HEK293 (cell line): Measurements from ENCODE around the gene SFTPD.

ENCODE experiments used
- ZNF341 ChIP-seq: fragments of 450-650 bp; formaldehyde crosslinking; IDR thresholded peaks from 2 replicates; pipeline ENCODE4; 2016; ENCODE audit warnings: low read depth, missing biosample characterization, missing genetic modification characterization
- ZNF423 ChIP-seq: fragments of 450-650 bp; formaldehyde crosslinking; IDR thresholded peaks from 2 replicates; pipeline ENCODE4 v1.5.1; 2016; ENCODE audit warnings: missing biosample characterization, missing genetic modification characterization
- TF ChIP-seq, protein P1 (sequence below): fragments of 450-650 bp; formaldehyde crosslinking; IDR thresholded peaks from 2 replicates; pipeline ENCODE4 v1.5.1; 2016; ENCODE audit warnings: missing biosample characterization, missing genetic modification characterization
- TF ChIP-seq, protein P2 (sequence below): fragments of 450-650 bp; formaldehyde crosslinking; IDR thresholded peaks from 2 replicates; pipeline ENCODE4 v1.5.1; 2016; ENCODE audit warnings: missing biosample characterization, missing genetic modification characterization
- TF ChIP-seq, protein P3 (sequence below): fragments of 450-650 bp; formaldehyde crosslinking; IDR thresholded peaks from 2 replicates; pipeline ENCODE4 v1.5.1; 2016; ENCODE audit warnings: missing biosample characterization, missing genetic modification characterization

DNA sequence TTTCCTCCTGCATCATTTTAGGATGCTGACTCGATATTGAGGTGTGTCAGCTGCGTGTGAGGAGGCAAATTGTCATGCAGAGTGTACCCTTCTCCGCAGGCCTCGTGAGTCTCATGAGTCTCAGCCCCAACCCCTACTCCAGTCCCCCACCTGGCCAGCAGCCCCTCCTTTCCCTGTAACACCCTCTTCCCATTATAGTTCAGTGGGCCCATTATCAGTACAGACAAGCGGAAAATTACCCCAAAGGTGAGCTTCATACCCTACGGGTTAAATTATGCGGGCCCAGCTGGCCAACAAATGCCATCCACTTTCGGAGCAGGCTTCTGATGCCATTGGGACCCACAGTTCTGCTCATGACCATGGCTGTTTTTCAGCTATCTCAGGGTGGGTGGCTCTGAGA lies 25.2 kb downstream of the SFTPD start:
- TF ChIP-seq, protein P1, sequence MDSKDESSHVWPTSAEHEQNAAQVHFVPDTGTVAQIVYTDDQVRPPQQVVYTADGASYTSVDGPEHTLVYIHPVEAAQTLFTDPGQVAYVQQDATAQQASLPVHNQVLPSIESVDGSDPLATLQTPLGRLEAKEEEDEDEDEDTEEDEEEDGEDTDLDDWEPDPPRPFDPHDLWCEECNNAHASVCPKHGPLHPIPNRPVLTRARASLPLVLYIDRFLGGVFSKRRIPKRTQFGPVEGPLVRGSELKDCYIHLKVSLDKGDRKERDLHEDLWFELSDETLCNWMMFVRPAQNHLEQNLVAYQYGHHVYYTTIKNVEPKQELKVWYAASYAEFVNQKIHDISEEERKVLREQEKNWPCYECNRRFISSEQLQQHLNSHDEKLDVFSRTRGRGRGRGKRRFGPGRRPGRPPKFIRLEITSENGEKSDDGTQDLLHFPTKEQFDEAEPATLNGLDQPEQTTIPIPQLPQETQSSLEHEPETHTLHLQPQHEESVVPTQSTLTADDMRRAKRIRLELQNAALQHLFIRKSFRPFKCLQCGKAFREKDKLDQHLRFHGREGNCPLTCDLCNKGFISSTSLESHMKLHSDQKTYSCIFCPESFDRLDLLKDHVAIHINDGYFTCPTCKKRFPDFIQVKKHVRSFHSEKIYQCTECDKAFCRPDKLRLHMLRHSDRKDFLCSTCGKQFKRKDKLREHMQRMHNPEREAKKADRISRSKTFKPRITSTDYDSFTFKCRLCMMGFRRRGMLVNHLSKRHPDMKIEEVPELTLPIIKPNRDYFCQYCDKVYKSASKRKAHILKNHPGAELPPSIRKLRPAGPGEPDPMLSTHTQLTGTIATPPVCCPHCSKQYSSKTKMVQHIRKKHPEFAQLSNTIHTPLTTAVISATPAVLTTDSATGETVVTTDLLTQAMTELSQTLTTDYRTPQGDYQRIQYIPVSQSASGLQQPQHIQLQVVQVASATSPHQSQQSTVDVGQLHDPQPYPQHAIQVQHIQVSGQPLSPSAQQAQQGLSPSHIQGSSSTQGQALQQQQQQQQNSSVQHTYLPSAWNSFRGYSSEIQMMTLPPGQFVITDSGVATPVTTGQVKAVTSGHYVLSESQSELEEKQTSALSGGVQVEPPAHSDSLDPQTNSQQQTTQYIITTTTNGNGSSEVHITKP (tag by site-specific recombination): no peak
- TF ChIP-seq, protein P2, sequence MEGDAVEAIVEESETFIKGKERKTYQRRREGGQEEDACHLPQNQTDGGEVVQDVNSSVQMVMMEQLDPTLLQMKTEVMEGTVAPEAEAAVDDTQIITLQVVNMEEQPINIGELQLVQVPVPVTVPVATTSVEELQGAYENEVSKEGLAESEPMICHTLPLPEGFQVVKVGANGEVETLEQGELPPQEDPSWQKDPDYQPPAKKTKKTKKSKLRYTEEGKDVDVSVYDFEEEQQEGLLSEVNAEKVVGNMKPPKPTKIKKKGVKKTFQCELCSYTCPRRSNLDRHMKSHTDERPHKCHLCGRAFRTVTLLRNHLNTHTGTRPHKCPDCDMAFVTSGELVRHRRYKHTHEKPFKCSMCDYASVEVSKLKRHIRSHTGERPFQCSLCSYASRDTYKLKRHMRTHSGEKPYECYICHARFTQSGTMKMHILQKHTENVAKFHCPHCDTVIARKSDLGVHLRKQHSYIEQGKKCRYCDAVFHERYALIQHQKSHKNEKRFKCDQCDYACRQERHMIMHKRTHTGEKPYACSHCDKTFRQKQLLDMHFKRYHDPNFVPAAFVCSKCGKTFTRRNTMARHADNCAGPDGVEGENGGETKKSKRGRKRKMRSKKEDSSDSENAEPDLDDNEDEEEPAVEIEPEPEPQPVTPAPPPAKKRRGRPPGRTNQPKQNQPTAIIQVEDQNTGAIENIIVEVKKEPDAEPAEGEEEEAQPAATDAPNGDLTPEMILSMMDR (tag by site-specific recombination): no peak
- TF ChIP-seq ZNF423 (tag by site-specific recombination) (no peak), ZNF341 (no peak)
- TF ChIP-seq, protein P3, sequence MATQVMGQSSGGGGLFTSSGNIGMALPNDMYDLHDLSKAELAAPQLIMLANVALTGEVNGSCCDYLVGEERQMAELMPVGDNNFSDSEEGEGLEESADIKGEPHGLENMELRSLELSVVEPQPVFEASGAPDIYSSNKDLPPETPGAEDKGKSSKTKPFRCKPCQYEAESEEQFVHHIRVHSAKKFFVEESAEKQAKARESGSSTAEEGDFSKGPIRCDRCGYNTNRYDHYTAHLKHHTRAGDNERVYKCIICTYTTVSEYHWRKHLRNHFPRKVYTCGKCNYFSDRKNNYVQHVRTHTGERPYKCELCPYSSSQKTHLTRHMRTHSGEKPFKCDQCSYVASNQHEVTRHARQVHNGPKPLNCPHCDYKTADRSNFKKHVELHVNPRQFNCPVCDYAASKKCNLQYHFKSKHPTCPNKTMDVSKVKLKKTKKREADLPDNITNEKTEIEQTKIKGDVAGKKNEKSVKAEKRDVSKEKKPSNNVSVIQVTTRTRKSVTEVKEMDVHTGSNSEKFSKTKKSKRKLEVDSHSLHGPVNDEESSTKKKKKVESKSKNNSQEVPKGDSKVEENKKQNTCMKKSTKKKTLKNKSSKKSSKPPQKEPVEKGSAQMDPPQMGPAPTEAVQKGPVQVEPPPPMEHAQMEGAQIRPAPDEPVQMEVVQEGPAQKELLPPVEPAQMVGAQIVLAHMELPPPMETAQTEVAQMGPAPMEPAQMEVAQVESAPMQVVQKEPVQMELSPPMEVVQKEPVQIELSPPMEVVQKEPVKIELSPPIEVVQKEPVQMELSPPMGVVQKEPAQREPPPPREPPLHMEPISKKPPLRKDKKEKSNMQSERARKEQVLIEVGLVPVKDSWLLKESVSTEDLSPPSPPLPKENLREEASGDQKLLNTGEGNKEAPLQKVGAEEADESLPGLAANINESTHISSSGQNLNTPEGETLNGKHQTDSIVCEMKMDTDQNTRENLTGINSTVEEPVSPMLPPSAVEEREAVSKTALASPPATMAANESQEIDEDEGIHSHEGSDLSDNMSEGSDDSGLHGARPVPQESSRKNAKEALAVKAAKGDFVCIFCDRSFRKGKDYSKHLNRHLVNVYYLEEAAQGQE (tag by site-specific recombination): no peak
